Bone marrow (tissue), 2 donors: Measurements from ENCODE around the gene ATAD3A.
"Not testable (repeated sequence)": the region's sequence is repeated elsewhere in the genome, so short reads cannot be mapped to it uniquely, and the experiment has no call there.

ENCODE experiments used
- DNase-seq, 2 donors: peaks; one replicate each; lab custom pipeline; 2025; lab: John Stamatoyannopoulos, UW

The ATAD3A gene

GRCh38 chr1:1489861-1490260, 22.1 kb upstream of the ATAD3A start:
- DNase-seq, result no peak

- no peak for DNase-seq
These were observed 21.2 kb upstream of the ATAD3A start for GRCh38 chr1:1490633-1491230.

- no peak for DNase-seq
These were observed 20.4 kb upstream of the ATAD3A start for GRCh38 chr1:1491601-1492000.

GRCh38 chr1:1494311-1494710, 17.7 kb upstream of the ATAD3A start:
- DNase-seq, result not testable (repeated sequence)

- not testable (repeated sequence) for DNase-seq
These were observed 16.4 kb upstream of the ATAD3A start for GRCh38 chr1:1495461-1495975.

- peak; percentile 32 to 49 for DNase-seq
These were observed 7.1 kb upstream of the ATAD3A start for GRCh38 chr1:1504777-1505365.

GRCh38 chr1:1505366-1505798, 6.6 kb upstream of the ATAD3A start:
- DNase-seq, result peak in 1 of 2 donors; percentile 31

- not testable (repeated sequence) for DNase-seq
These were observed 6.2 kb upstream of the ATAD3A start for GRCh38 chr1:1505801-1506200.

GRCh38 chr1:1507305-1507704, 4.7 kb upstream of the ATAD3A start:
- no peak for DNase-seq

GRCh38 chr1:1508775-1509464, 3.0 kb upstream of the ATAD3A start:
- not testable (repeated sequence) for DNase-seq

GRCh38 chr1:1509465-1509850, 2.5 kb upstream of the ATAD3A start:
- not testable (repeated sequence) for DNase-seq

GRCh38 chr1:1510912-1511532, 940 bp upstream of the ATAD3A start:
- DNase-seq, result no peak

GRCh38 chr1:1512425-1512824, 463 bp downstream of the ATAD3A start:
- not testable (repeated sequence) for DNase-seq

GRCh38 chr1:1513675-1514074, 1.7 kb downstream of the ATAD3A start:
- not testable (repeated sequence) for DNase-seq

GRCh38 chr1:1514376-1514775, 2.4 kb downstream of the ATAD3A start:
- DNase-seq, result not testable (repeated sequence)

GRCh38 chr1:1516923-1517322, 5.0 kb downstream of the ATAD3A start:
- not testable (repeated sequence) for DNase-seq

- DNase-seq, result no peak
These were observed 6.1 kb downstream of the ATAD3A start for GRCh38 chr1:1517973-1518620.

GRCh38 chr1:1518621-1519007, 6.7 kb downstream of the ATAD3A start:
- not testable (repeated sequence) for DNase-seq

GRCh38 chr1:1519805-1520505, 8.0 kb downstream of the ATAD3A start:
- not testable (repeated sequence) for DNase-seq

- no peak for DNase-seq
These were observed 9.4 kb downstream of the ATAD3A start for GRCh38 chr1:1521331-1521730.

GRCh38 chr1:1522536-1522935, 10.6 kb downstream of the ATAD3A start:
- not testable (repeated sequence) for DNase-seq
